ENCODE measurements around the gene ZBTB12.
"Not testable (repeated sequence)": the region's sequence is repeated elsewhere in the genome, so short reads cannot be mapped to it uniquely, and the experiment has no call there.

Gene ZBTB12

DNA sequence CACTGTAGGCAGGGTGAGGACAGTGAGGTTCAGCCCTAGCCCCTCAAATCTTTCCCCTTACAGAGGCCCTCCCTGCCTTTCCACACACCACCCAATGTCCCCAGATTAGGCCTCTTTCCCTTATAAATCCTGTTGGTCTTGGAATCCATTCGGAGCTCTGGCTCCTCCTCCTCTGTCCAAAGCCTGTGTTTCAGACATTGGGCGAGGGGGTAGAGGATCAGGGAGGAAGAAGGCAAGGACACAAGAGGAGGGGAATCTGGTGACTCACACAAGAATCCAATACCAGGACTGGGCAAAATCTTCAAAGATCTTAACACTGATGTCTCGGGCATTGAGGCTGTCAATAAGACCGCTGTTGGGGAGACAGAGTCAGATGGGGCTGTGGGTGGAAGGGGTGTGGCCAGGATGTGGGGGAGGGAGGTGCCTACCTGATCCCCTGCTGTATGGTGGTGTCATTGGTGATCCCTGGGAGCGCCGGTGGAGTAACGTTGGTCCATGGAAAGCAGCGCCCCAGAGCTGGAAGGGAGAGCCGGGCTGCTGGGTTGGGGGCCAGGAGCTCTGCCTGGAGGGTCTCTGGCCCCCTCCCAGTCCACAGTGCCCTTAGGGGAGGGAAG, 30.7 kb downstream of the ZBTB12 start:
- DNase-seq, result no peak

DNA sequence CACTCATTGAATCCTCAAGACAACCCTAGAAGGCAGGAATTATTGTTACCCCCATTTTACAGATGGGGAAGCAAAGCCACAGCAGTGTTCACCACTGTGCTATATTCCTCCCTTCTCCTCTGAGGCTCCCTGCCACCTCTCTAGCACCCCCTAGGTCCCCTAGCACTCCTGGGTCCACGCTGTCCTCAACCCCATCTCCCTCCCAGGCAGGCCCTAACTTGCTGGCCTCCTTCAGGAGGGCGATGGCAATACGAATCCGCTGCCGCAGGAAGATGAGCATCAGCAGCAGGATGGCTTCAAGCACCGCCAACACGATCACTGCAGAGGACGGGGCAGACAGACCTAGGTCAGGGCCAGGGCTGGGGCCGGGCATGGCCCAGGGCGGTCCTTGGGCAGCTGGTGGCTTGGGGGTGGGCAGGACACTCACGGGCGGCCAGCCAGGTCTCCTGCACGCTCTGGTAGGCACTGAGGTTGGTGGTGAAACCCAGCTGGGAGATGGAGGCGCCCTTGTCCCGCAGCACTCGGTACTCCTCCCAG, 31.4 kb downstream of the ZBTB12 start:
- no peak for DNase-seq

DNA sequence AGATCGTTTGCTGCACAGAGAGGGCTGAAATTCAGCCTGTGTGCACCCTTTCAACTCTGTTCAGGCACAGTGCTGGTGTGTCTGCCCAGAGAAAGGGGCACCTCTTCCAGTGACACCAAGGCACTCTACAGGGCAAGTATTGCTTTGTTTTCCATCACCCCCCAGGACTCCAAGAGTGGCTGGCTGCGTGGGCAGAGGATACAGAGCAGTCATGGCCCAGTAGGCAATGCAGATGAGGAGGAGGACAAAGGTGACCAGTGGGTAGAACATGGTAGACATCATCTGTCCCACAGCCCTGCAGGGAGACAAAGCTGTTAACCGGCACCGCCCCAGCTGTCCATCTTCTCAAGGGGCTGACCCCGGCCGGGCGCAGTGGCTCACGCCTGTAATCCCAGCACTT, 32.5 kb downstream of the ZBTB12 start:
- DNase-seq, result no peak

DNA sequence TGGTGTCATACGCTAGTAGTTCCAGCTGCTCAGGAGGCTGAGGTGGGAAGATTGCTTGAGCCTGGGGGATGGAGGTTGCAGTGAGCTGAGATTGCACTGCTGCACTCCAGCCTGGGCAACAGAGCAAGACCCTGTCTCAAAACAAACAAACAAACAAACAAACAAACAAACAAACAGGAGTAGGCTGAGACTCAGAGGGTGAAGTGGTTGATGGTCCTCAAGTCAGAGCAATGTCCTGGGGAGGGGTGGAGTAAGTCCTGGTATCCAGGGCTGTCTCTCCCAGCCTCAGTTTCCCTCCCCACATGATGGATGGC, 33.3 kb downstream of the ZBTB12 start:
- DNase-seq, result not testable (repeated sequence)

DNA sequence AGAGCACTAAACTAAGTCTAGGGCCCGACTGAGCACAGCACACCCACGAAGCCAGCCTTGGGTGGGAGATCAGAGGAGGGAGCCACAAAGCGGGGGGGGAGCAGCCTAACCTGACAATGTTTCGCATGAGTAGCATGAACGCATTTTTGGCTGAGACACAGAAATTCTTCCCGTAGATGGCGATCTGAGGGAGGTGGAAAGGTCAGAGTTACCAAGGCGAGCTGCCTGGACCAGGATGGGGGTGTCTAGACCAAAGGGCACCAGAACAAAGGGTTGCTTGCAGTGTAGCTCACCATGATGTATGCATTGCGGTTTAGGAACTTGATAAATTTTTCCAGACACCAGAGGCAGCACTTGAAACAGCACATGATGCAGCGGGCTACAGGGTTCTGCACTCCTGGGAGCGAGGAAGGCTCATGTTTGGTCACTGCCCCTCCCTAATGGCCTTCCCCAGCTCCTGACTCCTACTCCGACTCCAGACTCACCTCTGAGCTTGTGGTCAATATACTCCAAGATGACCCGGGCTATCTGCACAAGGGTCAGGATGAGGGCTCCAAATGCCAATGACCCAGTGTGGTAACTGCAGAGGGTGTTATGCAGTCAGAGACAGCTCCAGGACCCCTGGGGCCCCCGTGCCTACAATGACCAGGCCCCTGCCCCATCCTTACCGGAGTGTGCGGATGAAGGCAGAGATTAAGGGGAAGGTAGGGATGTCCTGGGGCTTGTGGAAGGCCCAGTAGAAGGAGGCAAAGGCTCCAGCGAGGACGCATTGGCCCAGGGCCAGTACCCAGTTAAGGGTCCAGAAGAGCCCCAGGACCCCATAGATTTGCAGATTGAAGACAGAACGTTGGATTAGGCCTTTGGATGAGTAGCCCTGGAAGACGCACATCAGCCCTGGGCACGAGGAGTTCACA, 36.4 kb downstream of the ZBTB12 start:
- DNase-seq, result no peak

DNA sequence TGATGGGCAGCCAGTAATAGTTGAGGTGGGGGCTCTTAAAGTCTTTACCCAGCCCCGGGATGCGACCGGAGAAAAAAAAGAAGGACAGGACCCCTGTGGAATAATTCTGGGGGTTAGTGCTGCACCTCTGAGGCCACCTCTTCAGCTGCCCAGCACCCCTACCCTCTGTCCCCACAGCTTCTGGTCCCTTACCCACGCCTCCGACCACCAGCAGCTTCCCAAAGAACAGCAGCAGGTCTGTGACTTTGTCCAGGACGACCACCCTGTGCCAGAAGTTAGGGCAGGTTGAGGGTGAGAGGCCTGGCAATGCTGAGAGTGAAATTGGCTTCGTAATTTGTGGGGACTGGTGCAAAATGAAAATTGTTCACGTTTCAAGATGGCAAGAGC, 37.1 kb downstream of the ZBTB12 start:
- no peak for DNase-seq

DNA sequence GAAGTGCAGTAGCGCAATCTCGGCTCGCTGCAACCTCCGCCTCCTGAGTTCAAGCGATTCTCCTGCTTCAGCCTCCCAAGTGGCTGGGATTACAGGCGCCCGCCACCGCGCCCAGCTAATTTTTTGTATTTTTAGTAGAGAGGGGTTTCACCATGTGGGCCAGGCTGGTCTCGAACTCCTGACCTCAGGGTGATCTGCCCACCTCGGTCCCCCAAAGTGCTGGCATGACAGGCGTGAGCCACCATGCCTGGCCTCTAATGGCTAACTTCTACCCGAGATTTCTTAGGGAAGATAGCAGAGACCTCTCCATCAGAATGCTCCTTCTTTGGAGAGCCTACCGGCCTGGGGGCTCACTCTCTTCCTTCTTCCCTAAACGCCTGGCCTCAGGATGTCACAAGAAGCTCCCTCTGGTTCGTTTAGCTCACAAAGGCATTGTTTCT, 37.7 kb downstream of the ZBTB12 start:
- DNase-seq, result not testable (repeated sequence)

DNA sequence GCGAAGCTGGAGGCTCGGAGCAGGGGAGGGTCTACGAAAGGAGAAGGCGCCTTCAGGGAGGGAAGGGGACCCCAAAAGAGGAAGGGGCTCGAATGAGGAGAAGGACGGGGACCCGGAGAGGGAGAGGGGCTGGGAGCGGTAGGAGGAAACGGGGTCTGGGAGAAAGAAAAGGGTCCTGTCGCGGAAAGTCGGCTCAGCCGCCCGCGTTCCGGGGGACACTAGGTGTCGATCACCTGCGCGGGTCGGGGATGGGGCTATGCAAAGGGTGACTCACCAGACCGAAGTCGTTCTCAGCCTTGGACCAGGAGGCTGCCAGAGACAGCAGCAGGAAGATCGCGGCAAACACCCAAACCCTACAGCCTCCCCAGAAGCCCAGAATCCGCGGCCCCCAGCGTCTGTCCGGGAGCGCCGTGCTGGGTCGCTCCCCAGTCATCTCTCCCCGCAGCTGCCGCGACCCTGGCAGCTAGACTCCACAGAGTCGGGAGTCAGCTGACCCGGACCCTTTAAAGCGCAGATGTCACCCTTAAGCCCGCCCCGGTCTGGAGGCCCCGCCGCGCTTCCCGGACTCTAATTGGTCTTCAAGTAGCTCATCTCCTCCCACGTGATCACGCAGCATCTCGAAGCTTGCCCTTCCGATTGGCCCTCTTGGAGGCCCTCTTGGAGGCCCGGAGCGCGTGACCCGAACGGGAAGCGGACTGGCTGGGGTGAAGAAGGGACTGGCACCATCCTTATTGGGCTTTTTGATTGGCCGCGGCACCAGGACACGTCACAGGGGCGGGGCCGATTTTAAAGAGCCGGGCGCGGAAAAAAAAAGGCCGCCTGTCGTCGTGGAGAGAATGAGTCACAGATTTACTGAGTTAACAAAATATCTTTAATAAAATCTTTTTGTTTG, 39.3 kb downstream of the ZBTB12 start, which contains the start of gene NEU1:
Gene NEU1 (minus strand): TSS at position 478 of the 892 bp plus-strand sequence. CDS start 45 bp downstream, at position 433.
- DNase-seq, result peak; percentile 98

DNA sequence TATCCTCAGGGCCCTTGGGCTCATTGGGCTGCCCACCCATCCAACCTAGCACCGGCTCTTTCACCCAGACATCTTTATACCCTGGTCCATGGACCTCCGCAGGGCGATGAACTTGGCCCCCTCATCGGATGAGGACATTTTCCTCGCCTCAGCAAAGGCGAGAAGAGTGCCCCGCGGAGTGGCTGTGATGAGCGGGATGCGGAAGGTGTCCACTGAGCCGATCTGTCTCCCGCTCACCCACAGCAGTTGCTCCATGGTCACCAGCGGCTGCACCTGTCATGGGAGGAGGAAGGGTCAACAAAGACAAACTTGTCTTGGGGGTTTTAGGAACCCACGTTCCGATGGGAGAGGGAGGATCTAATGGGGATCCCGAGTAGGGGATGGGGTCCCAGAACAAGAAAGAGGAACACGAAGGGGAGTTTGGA, 40.0 kb downstream of the ZBTB12 start:
- DNase-seq, result no peak

DNA sequence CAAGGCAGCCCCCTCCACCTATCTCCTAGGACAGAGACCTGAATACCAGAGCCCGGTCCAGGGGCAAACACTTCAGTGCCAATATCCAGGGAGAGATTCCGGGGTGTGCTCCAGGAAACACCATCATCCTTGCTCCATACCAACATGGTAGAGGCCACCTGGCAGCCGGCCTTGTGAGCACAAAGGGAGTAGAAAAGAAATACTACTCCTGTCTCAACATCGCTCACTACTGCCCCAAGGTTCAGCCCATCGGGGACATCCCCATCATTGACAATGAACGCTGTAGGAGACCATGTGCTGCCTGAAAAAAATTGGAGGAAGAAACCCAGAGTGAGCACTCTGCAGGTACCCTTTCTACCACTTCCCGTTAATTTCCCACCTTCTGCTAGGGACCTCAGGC, 40.7 kb downstream of the ZBTB12 start:
- DNase-seq, result no peak

DNA sequence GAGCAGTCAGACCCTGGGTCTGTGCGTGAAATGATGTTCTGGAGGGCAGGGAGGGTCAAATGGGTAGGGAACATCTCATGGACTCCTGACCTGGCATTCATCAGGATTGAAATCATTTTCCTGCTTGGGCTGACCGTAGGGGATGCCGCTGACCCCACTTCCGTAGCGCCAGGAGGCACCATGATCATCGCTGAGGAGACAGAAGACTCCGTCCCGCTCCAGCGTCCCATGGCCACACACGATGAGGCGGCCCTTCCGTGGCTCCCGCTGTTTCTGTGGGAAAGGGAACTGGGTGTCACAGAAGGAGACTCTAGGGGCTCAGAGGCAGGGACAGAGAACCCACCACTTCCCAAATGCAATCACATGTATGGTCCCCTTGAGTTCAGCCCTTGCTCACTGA, 41.5 kb downstream of the ZBTB12 start:
- no peak for DNase-seq

DNA sequence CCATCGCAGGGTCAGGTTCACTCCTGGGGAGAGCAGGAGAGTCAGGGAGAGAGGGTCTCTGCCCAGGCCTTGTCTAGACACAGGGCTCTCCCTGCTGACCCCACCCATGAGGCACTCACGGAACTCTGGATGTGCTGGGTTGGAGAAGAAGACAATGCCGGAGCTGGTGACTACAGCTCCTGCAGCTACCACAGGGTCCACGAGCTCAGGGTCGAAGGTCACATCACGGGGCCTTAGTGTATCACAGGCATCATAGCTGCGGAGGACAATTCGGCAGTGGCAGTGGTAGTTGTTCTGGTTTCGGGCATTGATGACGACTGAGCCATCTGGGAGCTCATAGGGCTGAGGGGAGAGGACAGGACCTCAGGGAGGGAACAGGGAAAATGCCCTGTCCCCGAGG, 42.0 kb downstream of the ZBTB12 start:
- no peak for DNase-seq

DNA sequence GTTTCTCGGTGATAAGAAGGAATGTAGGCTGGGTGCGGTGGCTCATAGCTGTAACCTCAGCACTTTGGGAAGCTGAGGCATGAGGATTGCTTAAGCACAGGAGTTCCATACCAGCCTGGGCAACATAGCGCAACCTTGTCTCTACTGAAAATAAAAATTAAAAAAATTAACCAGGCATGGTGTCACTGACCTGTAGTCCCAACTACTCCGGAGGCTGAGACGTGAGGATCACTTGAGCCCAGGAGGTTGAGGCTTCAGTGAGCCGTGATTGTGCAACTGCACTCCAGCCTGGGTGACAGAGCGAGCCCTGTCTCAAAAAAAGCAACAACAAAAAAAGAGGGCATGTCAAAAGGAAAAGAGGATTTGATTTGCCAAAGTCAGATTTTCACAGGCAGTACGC, 43.2 kb downstream of the ZBTB12 start:
- DNase-seq, result no peak

- DNase-seq, result not testable (repeated sequence)
Measured at GRCh38 chr6:31857774-31858173, 44.1 kb downstream of the ZBTB12 start.

DNA sequence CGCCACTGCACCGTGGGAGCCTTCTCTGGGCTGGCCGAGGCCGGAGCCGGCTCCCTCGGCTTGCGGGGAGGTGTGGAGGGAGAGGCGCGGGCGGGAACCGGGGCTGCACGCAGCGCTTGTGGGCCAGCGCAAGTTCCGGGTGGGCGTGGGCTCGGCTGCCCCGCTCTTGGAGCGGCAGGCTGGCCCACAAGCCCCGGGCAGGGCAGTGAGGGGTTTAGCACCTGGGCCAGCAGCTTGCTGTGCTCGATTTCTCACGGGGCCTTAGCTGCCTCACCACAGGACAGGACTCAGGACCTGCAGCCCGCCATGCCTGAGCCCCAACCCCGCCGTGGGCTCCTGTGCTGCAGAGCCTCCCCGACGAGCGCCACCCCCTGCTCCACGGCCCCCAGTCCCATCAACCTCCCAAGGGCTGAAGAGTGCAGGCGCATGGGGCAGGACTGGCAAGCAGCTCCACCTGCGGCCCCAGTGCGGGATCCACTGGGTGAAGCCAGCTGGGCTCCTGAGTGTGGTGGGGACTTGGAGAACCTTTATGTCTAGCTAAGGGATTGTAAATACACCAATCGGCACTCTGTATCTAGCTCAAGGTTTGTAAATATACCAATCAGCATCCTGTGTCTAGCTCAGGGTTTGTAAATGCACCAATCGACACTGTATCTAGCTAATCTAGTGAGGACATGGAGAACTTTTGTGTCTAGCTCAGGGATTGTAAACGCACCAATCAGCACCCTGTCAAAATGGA, 49.7 kb downstream of the ZBTB12 start:
- DNase-seq, result not testable (repeated sequence)

- DNase-seq, result no peak
Measured at GRCh38 chr6:31851485-31851832, 50.4 kb downstream of the ZBTB12 start.

DNA sequence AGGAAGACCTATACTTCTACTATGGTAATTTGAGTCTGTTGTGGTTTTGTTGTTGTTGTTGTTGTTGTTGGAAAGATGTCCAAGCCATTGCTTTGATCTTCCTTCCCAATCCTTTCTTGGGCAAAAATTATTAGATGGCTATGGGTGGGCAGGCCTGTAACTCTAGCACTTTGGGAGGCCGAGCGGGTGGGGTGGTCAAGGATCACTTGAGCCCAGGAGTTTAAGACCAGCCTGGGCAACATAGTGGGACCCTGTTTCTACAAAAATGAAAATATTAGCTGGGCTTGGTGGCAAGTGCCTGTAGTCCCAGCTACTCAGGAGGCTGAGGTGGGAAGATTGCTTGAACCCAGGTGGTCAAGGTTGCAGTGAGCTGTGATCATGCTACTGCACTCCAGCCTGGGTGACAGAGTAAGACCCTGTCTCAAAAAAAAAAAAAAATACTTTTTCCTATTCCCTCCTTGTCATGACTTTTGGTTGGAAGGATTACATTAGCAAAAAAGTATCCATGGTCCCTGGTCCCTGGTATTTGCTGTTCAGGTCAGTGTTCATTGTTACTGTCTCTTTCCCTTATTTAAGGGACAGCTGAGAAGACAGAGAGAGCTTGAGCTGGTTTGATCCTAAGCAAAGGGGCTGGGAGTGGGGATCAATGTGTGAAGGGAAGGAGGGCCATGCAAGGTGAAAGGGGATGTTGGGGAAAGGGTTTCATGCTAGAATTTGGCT, 51.0 kb downstream of the ZBTB12 start:
- DNase-seq, result no peak
